Lower leg skin (tissue), 4 donors: ENCODE data around the gene CREB5. TPM values are rescaled to one million over a fixed set of nuclear protein-coding genes. Genes with fewer than 3 reads are reported as not detected.

Experiments
- DNase-seq, 2 donors: peaks; one replicate each; pipeline ENCODE4 v3.0.0-alpha.2; 2019; ENCODE audit warnings: low spot score in 2 of 2
- H3K4me3 ChIP-seq: fragments of 200-600 bp; sonication (generic); 2 replicates; pipeline ENCODE4 v1.5.1; 2017; ENCODE audit warnings: mild to moderate bottlenecking, low read depth; ENCODE audit not compliant: poor library complexity, severe bottlenecking
- POLR2A ChIP-seq, 2 donors: fragments of 450-650 bp; IDR thresholded peaks; one replicate each; pipeline ENCODE4 v1.6.1; 2016 to 2017; ENCODE audit warnings: antibody characterized with exemption in 2 of 2, mild to moderate bottlenecking in 1 of 2, moderate library complexity in 1 of 2
- WGBS, 2 donors: methylation state at CpG; one replicate each; pipeline ENCODE4 v1.1.5; 2018; 5-methylcytosine and 5-hydroxymethylcytosine counted together
- intact Hi-C: fragments of 100-400 bp; cut with DNase I; formaldehyde crosslinking; loops from one replicate; pipeline ENCODE4 v1.15.0; 2023; ENCODE audit warnings: low total_unique reads
- total RNA-seq, 4 donors: library from RNA; depleted of rRNA; stranded (reverse); fragments of >200 nt; gene quantifications; one replicate each; pipeline ENCODE4 v1.1.0, GENCODE V29; 2016
- TF ChIP-seq, protein P1 (sequence below), 3 donors: fragments of 450-650 bp; IDR thresholded peaks; one replicate each; pipeline ENCODE4 v1.5.1; 2016; ENCODE audit warnings: antibody characterized with exemption in 3 of 3, mild to moderate bottlenecking in 3 of 3, moderate library complexity in 2 of 3

CREB5 gene
- total RNA-seq, 4 donors from 2014 or later, result 2.5 to 15.0 (median 5.4) TPM

DNA sequence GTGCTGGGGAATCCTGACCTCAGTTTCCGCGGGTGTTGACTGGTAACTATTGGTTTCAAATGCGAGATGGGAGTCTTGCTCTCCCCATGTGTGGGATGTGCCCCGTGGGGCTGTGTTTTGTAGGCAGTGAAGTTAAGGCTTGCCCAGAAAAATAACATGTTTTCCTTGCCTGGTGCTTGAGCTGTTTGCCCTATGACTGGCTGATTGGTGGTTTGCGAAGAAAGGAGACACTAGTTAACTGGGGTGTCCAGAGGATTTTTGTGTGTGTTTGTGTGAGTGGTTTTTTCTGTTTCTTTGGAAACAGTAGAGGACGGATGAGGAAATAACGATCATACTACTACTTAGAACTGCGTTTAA is 61.9 kb downstream of the CREB5 start:
- WGBS, 2 donors, result 38 to 45% methylated on average over 8 of the region's 8 CpGs
- intact Hi-C loops, result no loop called here
- no peak for TF ChIP-seq POLR2A (IDR thresholded peaks at IDR 0.05)
- TF ChIP-seq, protein P1, sequence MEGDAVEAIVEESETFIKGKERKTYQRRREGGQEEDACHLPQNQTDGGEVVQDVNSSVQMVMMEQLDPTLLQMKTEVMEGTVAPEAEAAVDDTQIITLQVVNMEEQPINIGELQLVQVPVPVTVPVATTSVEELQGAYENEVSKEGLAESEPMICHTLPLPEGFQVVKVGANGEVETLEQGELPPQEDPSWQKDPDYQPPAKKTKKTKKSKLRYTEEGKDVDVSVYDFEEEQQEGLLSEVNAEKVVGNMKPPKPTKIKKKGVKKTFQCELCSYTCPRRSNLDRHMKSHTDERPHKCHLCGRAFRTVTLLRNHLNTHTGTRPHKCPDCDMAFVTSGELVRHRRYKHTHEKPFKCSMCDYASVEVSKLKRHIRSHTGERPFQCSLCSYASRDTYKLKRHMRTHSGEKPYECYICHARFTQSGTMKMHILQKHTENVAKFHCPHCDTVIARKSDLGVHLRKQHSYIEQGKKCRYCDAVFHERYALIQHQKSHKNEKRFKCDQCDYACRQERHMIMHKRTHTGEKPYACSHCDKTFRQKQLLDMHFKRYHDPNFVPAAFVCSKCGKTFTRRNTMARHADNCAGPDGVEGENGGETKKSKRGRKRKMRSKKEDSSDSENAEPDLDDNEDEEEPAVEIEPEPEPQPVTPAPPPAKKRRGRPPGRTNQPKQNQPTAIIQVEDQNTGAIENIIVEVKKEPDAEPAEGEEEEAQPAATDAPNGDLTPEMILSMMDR (IDR thresholded peaks at IDR 0.05), result no peak
- no peak for DNase-seq
- H3K4me3 ChIP-seq, result no peak overlapping the region

DNA sequence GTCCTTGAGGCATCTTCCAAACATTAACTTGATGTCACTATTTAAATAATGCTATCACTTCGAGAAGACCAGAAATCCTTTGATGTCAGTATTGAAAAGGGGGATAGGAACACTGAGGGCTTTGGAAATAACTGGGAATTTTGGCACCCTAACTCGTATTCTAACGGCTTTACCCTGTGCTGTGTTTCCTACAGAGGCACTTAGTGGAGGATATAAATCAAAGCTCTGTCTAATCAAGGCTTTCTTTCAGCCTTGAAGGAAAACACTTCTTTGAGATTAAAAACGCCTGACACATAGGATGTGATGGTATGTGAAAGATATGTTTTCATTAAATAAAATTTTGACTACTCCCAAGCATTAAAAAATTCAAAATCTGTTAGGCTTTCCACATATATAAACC is 62.3 kb downstream of the CREB5 start:
- TF ChIP-seq, protein P1 (IDR thresholded peaks at IDR 0.05), result no peak
- no peak for TF ChIP-seq POLR2A (IDR thresholded peaks at IDR 0.05)
- 37 to 40% methylated on average over 4 of the region's 4 CpGs for WGBS, 2 donors
- H3K4me3 ChIP-seq, result no peak overlapping the region
- intact Hi-C loops, result no loop called here
- no peak for DNase-seq

- 80 to 84% methylated on average over 3 of the region's 3 CpGs for WGBS, 2 donors
- TF ChIP-seq, protein P1 (IDR thresholded peaks at IDR 0.05), result no peak
- no peak for TF ChIP-seq POLR2A (IDR thresholded peaks at IDR 0.05)
- H3K4me3 ChIP-seq, result no peak overlapping the region
- DNase-seq, result no peak
- intact Hi-C loops, result no loop called here
Measured at GRCh38 chr7:28477041-28477442, 64.7 kb downstream of the CREB5 start.

DNA sequence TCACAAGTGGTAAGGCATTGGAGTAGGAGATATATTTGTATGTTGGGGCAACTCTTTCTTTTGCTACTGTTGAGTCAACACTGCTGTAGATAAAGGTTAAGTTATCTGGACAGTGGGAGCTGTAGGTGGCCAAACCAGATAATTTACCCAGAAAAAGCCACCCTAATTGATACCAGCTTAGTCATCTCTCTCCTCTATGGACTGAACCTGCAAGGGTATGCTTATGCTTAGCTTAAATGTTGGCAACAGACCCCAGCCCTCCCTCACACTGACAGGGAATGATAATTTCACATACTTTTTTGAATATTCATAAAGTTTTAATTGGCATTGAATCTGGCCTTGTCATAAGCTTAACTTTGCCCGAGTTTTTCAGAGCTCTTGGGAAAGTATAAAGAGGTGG is 66.3 kb downstream of the CREB5 start:
- intact Hi-C loops, result no loop called here

GRCh38 chr7:28479507-28479947 is 67.2 kb downstream of the CREB5 start:
- TF ChIP-seq, protein P1 (IDR thresholded peaks at IDR 0.05), result no peak
- TF ChIP-seq POLR2A (IDR thresholded peaks at IDR 0.05), result no peak
- 86 to 93% methylated on average over 6 of the region's 6 CpGs for WGBS, 2 donors
- no peak overlapping the region for H3K4me3 ChIP-seq
- intact Hi-C loops, result no loop called here
- no peak for DNase-seq

More for the DNA sequence above, 66.3 kb downstream of the CREB5 start:
- no peak for TF ChIP-seq POLR2A (IDR thresholded peaks at IDR 0.05)
- TF ChIP-seq, protein P1 (IDR thresholded peaks at IDR 0.05), result no peak
- no peak overlapping the region for H3K4me3 ChIP-seq
- no peak for DNase-seq
- 71 to 74% methylated on average over 1 of the region's 1 CpG for WGBS, 2 donors

- no peak for TF ChIP-seq POLR2A (IDR thresholded peaks at IDR 0.05)
- TF ChIP-seq, protein P1 (IDR thresholded peaks at IDR 0.05), result no peak
- no peak for DNase-seq
- WGBS, 2 donors, result 95 to 99% methylated on average over 3 of the region's 3 CpGs
- no peak overlapping the region for H3K4me3 ChIP-seq
- intact Hi-C loops, result no loop called here
Measured at GRCh38 chr7:28480595-28480994, 68.3 kb downstream of the CREB5 start.
